ENCODE results near the gene RBM5. TPM values are rescaled to one million over a fixed set of nuclear protein-coding genes. Genes with fewer than 3 reads are reported as not detected.

RBM5 gene
- total and polyA plus RNA-seq, 2 donors (not counting 1 experiment from before 2014, with no cell fraction given): 405 to 464 TPM

- CTCF ChIA-PET: interaction anchor here (0.7 to 4.6 kb wide), 13 partner anchors 10 to 171 kb away, joined by 3 to 28 read pairs (median 3); partner anchors contain the start of gene LSMEM2
Measured at GRCh38 chr3:50119786-50120185, 31.1 kb downstream of the RBM5 start.

More at GRCh38 chr3:50119786-50120185, 31.1 kb downstream of the RBM5 start:
- ATAC-seq (ENCODE audit: low read depth) (no peak), DNase-seq (no peak)
- Histone ChIP-seq H4K20me1 (ENCODE audit: control insufficient read depth, insufficient read depth, low read length, poor library complexity, severe bottlenecking) (peaks cover 34% of the 10 kb centered on the region), H3K4me2 (replicated peaks; ENCODE audit: low read depth, low read length, poor library complexity, severe bottlenecking) (no peak overlapping the region), H3K79me2 (ENCODE audit: control insufficient read depth, insufficient read depth, low read length) (no peaks in the 10 kb centered on the region), H3K4me1 (ENCODE audit: control insufficient read depth in 2 of 2, insufficient read depth in 2 of 2, low read length in 2 of 2) (no peaks in the 10 kb centered on the region), H3K27ac (ENCODE audit: low read length in 2 of 2) (no peak overlapping the region), H3K9ac (ENCODE audit: low read length) (no peak overlapping the region), H3K4me3 (ENCODE audit: control extremely low read depth in 1 of 5, extremely low read depth in 1 of 5, insufficient read depth in 1 of 5, low read depth in 2 of 5, low read length in 4 of 5) (no peak overlapping the region), H3K9me3 (ENCODE audit: control extremely low read depth in 1 of 3, control insufficient read depth in 2 of 3, insufficient read depth in 1 of 3, low read length in 2 of 3) (no peaks in the 10 kb centered on the region), H2AFZ (ENCODE audit: insufficient read depth, low read depth, low read length, poor library complexity, severe bottlenecking) (no peak overlapping the region), H3K36me3 (replicated peaks in 1 of 2; ENCODE audit: control extremely low read depth in 1 of 2, control insufficient read depth in 1 of 2, extremely low read depth in 1 of 2, insufficient read depth in 2 of 2, low read length in 1 of 2) (peaks cover 15 to 62% of the 10 kb centered on the region in 2 experiments), H3K27me3 (replicated peaks in 1 of 4; ENCODE audit: control extremely low read depth in 1 of 4, control insufficient read depth in 3 of 4, insufficient read depth in 4 of 4, low read length in 3 of 4) (no peaks in the 10 kb centered on the region)
- H3K4me1 Mint-ChIP-seq: peaks cover 2% of the 10 kb centered on the region
- POLR2A ChIA-PET: interaction anchor here (0.7 kb wide), 1 partner anchor 70 kb away, joined by 6 read pairs; no protein-coding TSS in a partner anchor
- no peaks in the 10 kb centered on the region for H3K27me3 Mint-ChIP-seq
- 100% methylated on average over 2 of the region's 3 CpGs for WGBS (ENCODE audit: insufficient coverage)
- TF ChIP-seq CTCF (IDR thresholded peaks at IDR 0.05) (no peak), EZH2 (IDR thresholded peaks at IDR 0.05; ENCODE audit: borderline replicate concordance, insufficient read depth, low read depth, low read length, poor library complexity, severe bottlenecking) (no peak)
- no peak overlapping the region for H3K27ac Mint-ChIP-seq
- no peak overlapping the region for H3K4me3 Mint-ChIP-seq
- H3K9me3 Mint-ChIP-seq (ENCODE audit: insufficient read depth): no peaks in the 10 kb centered on the region
- intact Hi-C loops (cut with micrococcal nuclease): loop anchor here (2.0 kb wide), 1 partner anchor 73 kb away; no protein-coding TSS in a partner anchor

Measured in B cell (primary cell).